H1 (cell line): ENCODE measurements around the gene KCNJ16. TPM values are rescaled to one million over a fixed set of nuclear protein-coding genes. Genes with fewer than 3 reads are reported as not detected.

ENCODE experiments used
- CTCF ChIA-PET: fragments of 300-600 bp; sonication (Branson Sonifier 250); formaldehyde crosslinking; loops from one replicate; lab custom pipeline; 2021; ENCODE audit not compliant: partially characterized antibody; lab: Charles Lee
- POLR2A ChIA-PET: fragments of 300-600 bp; sonication (Branson Sonifier 250); formaldehyde crosslinking; loops from one replicate; lab custom pipeline; 2021; ENCODE audit warnings: inconsistent platforms; ENCODE audit not compliant: partially characterized antibody; lab: Charles Lee
- DNase-seq, 2 experiments: peaks; one replicate each; pipeline versions ENCODE4 v3.0.0 to v3.0.0-alpha.2; 2010 to 2022; ENCODE audit warnings: low spot score in 2 of 2, low read depth in 1 of 2, mixed read lengths in 1 of 2
- FAIRE-seq: peaks from 2 replicates; lab custom pipeline; 2011; peaks lifted over from hg19 to GRCh38; lab: Jason Lieb, UNC
- H2AFZ ChIP-seq: 2 replicates; pipeline ENCODE4 v1.8.1; 2012; ENCODE audit warnings: low read length, inconsistent platforms
- H2AK5ac ChIP-seq: 2 replicates; pipeline ENCODE4 v1.6.1; 2013; ENCODE audit warnings: low read depth, low read length
- H2BK120ac ChIP-seq: replicated peaks from 2 replicates; pipeline ENCODE3; 2013; ENCODE audit warnings: low read depth, low read length, inconsistent platforms
- H2BK12ac ChIP-seq: 2 replicates; pipeline ENCODE4 v1.6.1; 2013; ENCODE audit warnings: low read depth, low read length
- H2BK15ac ChIP-seq: 2 replicates; pipeline ENCODE4 v1.6.1; 2013; ENCODE audit warnings: low read length
- H2BK20ac ChIP-seq: 2 replicates; pipeline ENCODE4 v1.6.1; 2013; ENCODE audit warnings: low read length
- H2BK5ac ChIP-seq: 2 replicates; pipeline ENCODE4 v1.6.1; 2013; ENCODE audit warnings: low read depth, low read length
- H3K14ac ChIP-seq: 2 replicates; pipeline ENCODE4 v1.6.1; 2013; ENCODE audit warnings: inconsistent platforms; ENCODE audit not compliant: insufficient read length
- H3K18ac ChIP-seq: 2 replicates; pipeline ENCODE4 v1.6.1; 2013; ENCODE audit warnings: low read length; ENCODE audit errors: extremely low read depth
- H3K23ac ChIP-seq: 2 replicates; pipeline ENCODE4 v1.6.1; 2013; ENCODE audit warnings: inconsistent platforms; ENCODE audit not compliant: insufficient read length
- H3K23me2 ChIP-seq: 2 replicates; pipeline ENCODE4 v1.6.1; 2013; ENCODE audit warnings: low read depth, low read length
- H3K27ac ChIP-seq: 2 replicates; pipeline ENCODE4 v1.6.1; 2011; ENCODE audit warnings: low read depth, low read length, inconsistent platforms
- H3K27me3 ChIP-seq, 4 experiments: replicated peaks in 1 of 4; 1 replicate in 1 of 4; 2 replicates in 3 of 4; pipeline versions ENCODE4 v1.6.1 to v1.8.1; 2011 to 2013; ENCODE audit warnings: low read length in 3 of 4, mild to moderate bottlenecking in 3 of 4, inconsistent platforms in 2 of 4, mixed read lengths in 2 of 4, moderate library complexity in 1 of 4; ENCODE audit not compliant: control insufficient read depth in 3 of 4, insufficient read depth in 3 of 4; ENCODE audit errors: extremely low read depth in 1 of 4
- H3K36me3 ChIP-seq, 4 experiments: 2 replicates each; pipeline versions ENCODE4 v1.6.1 to v1.8.1; 2011 to 2013; ENCODE audit warnings: mild to moderate bottlenecking in 4 of 4, low read length in 3 of 4, moderate library complexity in 2 of 4, control low read depth in 1 of 4, inconsistent platforms in 1 of 4; ENCODE audit not compliant: insufficient read depth in 4 of 4, control insufficient read depth in 2 of 4
- H3K4ac ChIP-seq: replicated peaks from 2 replicates; pipeline ENCODE3; 2013; ENCODE audit warnings: low read length, low read depth, mixed read lengths, inconsistent platforms; ENCODE audit not compliant: insufficient read length
- H3K4me1 ChIP-seq, 4 experiments: replicated peaks in 1 of 4; 1 replicate in 1 of 4; 2 replicates in 3 of 4; pipeline versions ENCODE4 v1.6.1 to v1.8.1; 2011 to 2013; ENCODE audit warnings: low read length in 3 of 4, inconsistent platforms in 2 of 4, mixed read lengths in 1 of 4; ENCODE audit not compliant: insufficient read depth in 4 of 4, control insufficient read depth in 3 of 4
- H3K4me2 ChIP-seq, 2 experiments: 2 replicates each; pipeline versions ENCODE4 v1.6.1 to v1.8.1; 2011 to 2013; ENCODE audit warnings: low read depth in 2 of 2, low read length in 2 of 2, control low read depth in 1 of 2, inconsistent platforms in 1 of 2, mild to moderate bottlenecking in 1 of 2; ENCODE audit not compliant: insufficient read depth in 1 of 2
- H3K4me3 ChIP-seq, 4 experiments: fragments of 200-600, 300-600 bp in 1 of 4; sonication (generic), shearing (Covaris generic), sonication (Bioruptor Twin) in 1 of 4; 2 replicates each; pipeline versions ENCODE4 v1.5.1 to v1.8.1; 2011 to 2016; ENCODE audit warnings: low read length in 4 of 4, low read depth in 3 of 4, control low read depth in 2 of 4, inconsistent platforms in 2 of 4, mild to moderate bottlenecking in 2 of 4, mixed read lengths in 1 of 4, moderate library complexity in 1 of 4; ENCODE audit not compliant: insufficient read depth in 2 of 4; ENCODE audit errors: extremely low read depth in 1 of 4
- H3K56ac ChIP-seq: replicated peaks from 2 replicates; pipeline ENCODE3; 2013; ENCODE audit warnings: low read depth, mild to moderate bottlenecking, mixed read lengths, low read length, inconsistent platforms; ENCODE audit not compliant: insufficient read length
- H3K79me1 ChIP-seq: 2 replicates; pipeline ENCODE4 v1.6.1; 2013; ENCODE audit warnings: low read depth, low read length, control low read depth
- H3K79me2 ChIP-seq, 2 experiments: 2 replicates each; pipeline versions ENCODE4 v1.6.1 to v1.8.1; 2012 to 2013; ENCODE audit warnings: low read length in 2 of 2, mild to moderate bottlenecking in 2 of 2, inconsistent platforms in 1 of 2; ENCODE audit not compliant: insufficient read depth in 2 of 2, control insufficient read depth in 1 of 2
- H3K9ac ChIP-seq, 4 experiments: replicated peaks in 1 of 4; 1 replicate in 1 of 4; 2 replicates in 3 of 4; pipeline versions ENCODE4 v1.6.1 to v1.8.1; 2011 to 2013; ENCODE audit warnings: low read depth in 3 of 4, low read length in 3 of 4, control low read depth in 2 of 4, mild to moderate bottlenecking in 2 of 4, moderate library complexity in 2 of 4, inconsistent platforms in 1 of 4; ENCODE audit errors: extremely low read depth in 1 of 4
- H3K9me3 ChIP-seq, 2 experiments: 2 replicates each; pipeline versions ENCODE4 v1.6.1 to v1.8.1; 2012 to 2013; ENCODE audit warnings: mild to moderate bottlenecking in 2 of 2, moderate library complexity in 2 of 2, control low read depth in 1 of 2, inconsistent platforms in 1 of 2, low read depth in 1 of 2, low read length in 1 of 2, mixed read lengths in 1 of 2; ENCODE audit not compliant: insufficient read depth in 2 of 2
- H4K20me1 ChIP-seq, 2 experiments: replicated peaks in 1 of 2; 2 replicates each; pipeline versions ENCODE3 to v1.8.1; 2011 to 2013; ENCODE audit warnings: inconsistent platforms in 2 of 2, low read length in 2 of 2, mild to moderate bottlenecking in 1 of 2; ENCODE audit not compliant: insufficient read depth in 2 of 2, control insufficient read depth in 1 of 2
- H4K5ac ChIP-seq: 2 replicates; pipeline ENCODE4 v1.6.1; 2013; ENCODE audit warnings: low read length, low read depth, mixed read lengths, inconsistent platforms; ENCODE audit not compliant: insufficient read length
- H4K8ac ChIP-seq: 2 replicates; pipeline ENCODE4 v1.8.0; 2013; ENCODE audit warnings: mild to moderate bottlenecking, moderate library complexity, low read length, inconsistent platforms; ENCODE audit not compliant: insufficient read depth; ENCODE audit errors: extremely low read depth
- H4K91ac ChIP-seq: replicated peaks from 2 replicates; pipeline ENCODE3; 2013; ENCODE audit warnings: low read length, mixed read lengths, inconsistent platforms; ENCODE audit not compliant: insufficient read length
- ASH2L ChIP-seq: fragments of 200-600, 300-600 bp; sonication (generic); IDR thresholded peaks from one replicate; pipeline ENCODE4 v1.7.1; 2017; ENCODE audit warnings: low read length
- BCL11A ChIP-seq, 2 experiments: IDR thresholded peaks; one replicate each; pipeline ENCODE4 v1.6.1; 2011; ENCODE audit warnings: low read depth in 2 of 2, low read length in 2 of 2, mild to moderate bottlenecking in 2 of 2
- CBX8 ChIP-seq: fragments of 300-800, 300-1000 bp; sonication (generic); IDR thresholded peaks from 2 replicates; pipeline ENCODE4 v1.7.1; 2016; ENCODE audit warnings: low read depth, low read length, borderline replicate concordance
- CHD1 ChIP-seq: IDR thresholded peaks from 2 replicates; pipeline ENCODE4 v1.6.1; 2012; ENCODE audit warnings: low read depth, low read length, improper control_type of control experiment
- E2F6 ChIP-seq: IDR thresholded peaks from 2 replicates; pipeline ENCODE4 v1.6.1; 2012; ENCODE audit warnings: inconsistent platforms
- EZH2 ChIP-seq: fragments of 200-600 bp; sonication (generic); IDR thresholded peaks from 2 replicates; pipeline ENCODE4 v1.7.1; 2012; ENCODE audit warnings: low read depth, mild to moderate bottlenecking, moderate library complexity, low read length, inconsistent platforms; ENCODE audit not compliant: severe bottlenecking
- GABPA ChIP-seq: IDR thresholded peaks from 2 replicates; pipeline ENCODE4 v1.6.1; 2011; ENCODE audit warnings: mild to moderate bottlenecking, low read length, moderate library complexity, borderline replicate concordance; ENCODE audit not compliant: insufficient read depth
- HDAC6 ChIP-seq: IDR thresholded peaks from one replicate; pipeline ENCODE4 v1.7.1; 2012; ENCODE audit warnings: low read depth, mild to moderate bottlenecking, inconsistent platforms, low read length, moderate library complexity
- JUN ChIP-seq: IDR thresholded peaks from 2 replicates; pipeline ENCODE4 v1.6.1; 2011; ENCODE audit warnings: low read depth, mild to moderate bottlenecking, improper control_type of control experiment, low read length
- MAFK ChIP-seq: IDR thresholded peaks from 2 replicates; pipeline ENCODE4 v1.6.1; 2012; ENCODE audit warnings: low read depth, mild to moderate bottlenecking, improper control_type of control experiment, low read length
- POLR2AphosphoS5 ChIP-seq: IDR thresholded peaks from 2 replicates; pipeline ENCODE4 v1.6.1; 2011; ENCODE audit warnings: low read depth, low read length
- RNF2 ChIP-seq: fragments of 200-900, 300-1000 bp; sonication (generic); IDR thresholded peaks from 2 replicates; pipeline ENCODE4 v1.7.1; 2016; ENCODE audit warnings: borderline replicate concordance, low read depth, mild to moderate bottlenecking, antibody characterized with exemption, low read length; ENCODE audit not compliant: poor library complexity, severe bottlenecking; ENCODE audit errors: missing control alignments
- SP4 ChIP-seq: IDR thresholded peaks from 2 replicates; pipeline ENCODE4 v1.6.1; 2012; ENCODE audit warnings: low read length, inconsistent platforms
- TEAD4 ChIP-seq: IDR thresholded peaks from 2 replicates; pipeline ENCODE4 v1.6.1; 2012; ENCODE audit warnings: low read depth, low read length, inconsistent platforms, mixed read lengths
- WGBS, 2 experiments: shearing (Covaris generic) in 1 of 2; methylation state at CpG; one replicate each; pipeline versions ENCODE4 v1.1.6 to v1.1.7; 2013 to 2015; ENCODE audit warnings: low lambda C conversion rate in 2 of 2, mixed read lengths in 2 of 2, inconsistent platforms in 1 of 2, low coverage in 1 of 2, missing lambda C conversion rate in 1 of 2; ENCODE audit not compliant: insufficient replicate concordance in 2 of 2, insufficient coverage in 1 of 2, insufficient read length in 1 of 2; ENCODE audit errors: extremely low coverage in 1 of 2, missing lambda C conversion rate in 1 of 2; 5-methylcytosine and 5-hydroxymethylcytosine counted together
- polyA plus RNA-seq, 7 experiments: library from polyadenylated mRNA; depleted of rRNA in 3 of 7; stranded (reverse) in 5 of 7; unstranded in 2 of 7; fragments of >200 nt in 5 of 7; fragments of 200-250 nt in 2 of 7; gene quantifications; 1 replicate in 5 of 7; 2 replicates in 1 of 7; 4 replicates in 1 of 7; pipeline versions ENCODE4 v1.2.1 to v1.2.3, GENCODE V29; 2011 to 2013; ENCODE audit warnings: missing spikeins in 2 of 7, mixed read lengths in 2 of 7
- total RNA-seq: library from RNA; stranded (reverse); fragmentation: NEBNext Ultra II Directional; extraction: Animal tissue kit (Norgen Biotek cat#: 25700); gene quantifications from 2 replicates; pipeline ENCODE4 v1.2.1, GENCODE V29; 2021

The KCNJ16 gene
- total and polyA plus RNA-seq, 2 of the 8 experiments (the other 6 are each of a cell fraction or from before 2014, with no cell fraction given): not detected

DNA sequence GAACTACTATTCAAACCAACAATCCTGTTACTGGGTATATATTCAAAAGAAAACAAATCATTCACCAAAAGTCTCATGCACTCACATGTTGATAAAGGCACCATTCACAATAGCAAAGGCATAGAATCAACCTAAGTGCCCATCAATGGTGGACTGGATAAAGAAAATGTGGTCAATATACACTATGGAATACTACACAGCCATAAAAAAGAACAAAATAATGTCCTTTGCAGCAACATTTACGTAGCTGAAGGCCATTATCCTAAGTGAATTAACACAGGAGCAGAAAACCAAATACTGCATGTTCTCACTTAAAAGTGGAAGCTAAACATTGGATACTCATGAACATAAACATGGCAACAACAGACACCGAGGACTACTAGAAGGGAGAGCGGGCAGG, 41.9 kb downstream of the KCNJ16 start:
- Histone ChIP-seq H3K36me3 (no peaks in the 10 kb centered on the region), H4K91ac (no peak overlapping the region), H3K56ac (no peak overlapping the region), H2AFZ (no peak overlapping the region), H3K79me1 (no peaks in the 10 kb centered on the region), H3K23ac (no peak overlapping the region), H3K4me1 (no peaks in the 10 kb centered on the region), H4K20me1 (no peaks in the 10 kb centered on the region), H3K9ac (no peak overlapping the region), H3K4me3 (no peak overlapping the region), H4K5ac (no peak overlapping the region), H3K4ac (no peak overlapping the region), H3K18ac (no peak overlapping the region), H3K4me2 (no peak overlapping the region), H3K14ac (no peak overlapping the region), H3K27ac (no peak overlapping the region), H3K27me3 (no peaks in the 10 kb centered on the region), H3K23me2 (no peaks in the 10 kb centered on the region), H4K8ac (no peak overlapping the region), H2BK120ac (no peak overlapping the region), H2BK12ac (no peak overlapping the region), H2AK5ac (no peak overlapping the region), H2BK15ac (no peak overlapping the region), H3K9me3 (peaks cover 10 to 12% of the 10 kb centered on the region in 2 experiments; a peak in 2 of 4 replicates), H3K79me2 (no peaks in the 10 kb centered on the region), H2BK5ac (no peak overlapping the region), H2BK20ac (no peak overlapping the region)
- 92% methylated on average over 3 of the region's 3 CpGs; no CpG with 5 or more reads in 1 of the 2 experiments for WGBS, 2 experiments
- DNase-seq: no peak
- CTCF ChIA-PET: interaction anchor here (1.3 kb wide), 1 partner anchor 508 kb away, joined by 4 read pairs; no protein-coding TSS in a partner anchor
- POLR2A ChIA-PET: no interaction called here
- FAIRE-seq: no peak
- TF ChIP-seq SP4 (no peak), CBX8 (no peak), MAFK (no peak), ASH2L (no peak), EZH2 (no peak), RNF2 (no peak), TEAD4 (no peak), POLR2AphosphoS5 (no peak), E2F6 (no peak), HDAC6 (no peak), GABPA (no peak), JUN (no peak), CHD1 (no peak), BCL11A (IDR thresholded peaks at IDR 0.05; ENCODE audit: low read depth in 2 of 2, low read length in 2 of 2) (no peak)
